ENCODE measurements around the gene MMP25.

MMP25 gene

GRCh38 chr16:3036726-3037315 is 9.5 kb upstream of the MMP25 start, which contains the start of gene BICDL2:
Gene BICDL2 (minus strand): TSS chr16:3036944. CDS start chr16:3035496, 1,448 bp downstream.
- Histone ChIP-seq H3K27ac (ENCODE audit: low read length) (no peak within 1 kb of the TSS), H3K9ac (ENCODE audit: low read depth, low read length) (no peak within 1 kb of the TSS), H3K4me3 (ENCODE audit: low read length) (peak within 1 kb of the TSS; percentile 65), H3K27me3 (ENCODE audit: insufficient read depth, low read length) (peaks cover 75% of the 10 kb centered on the region), H3K36me3 (ENCODE audit: insufficient read depth, low read depth, low read length) (no peaks in the 10 kb centered on the region), H3K9me3 (ENCODE audit: insufficient read depth, low read depth, low read length) (no peaks in the 10 kb centered on the region), H3K4me1 (ENCODE audit: insufficient read depth, low read length) (peaks cover 8% of the 10 kb centered on the region; the same call in 1 of the 2 replicates)

DNA sequence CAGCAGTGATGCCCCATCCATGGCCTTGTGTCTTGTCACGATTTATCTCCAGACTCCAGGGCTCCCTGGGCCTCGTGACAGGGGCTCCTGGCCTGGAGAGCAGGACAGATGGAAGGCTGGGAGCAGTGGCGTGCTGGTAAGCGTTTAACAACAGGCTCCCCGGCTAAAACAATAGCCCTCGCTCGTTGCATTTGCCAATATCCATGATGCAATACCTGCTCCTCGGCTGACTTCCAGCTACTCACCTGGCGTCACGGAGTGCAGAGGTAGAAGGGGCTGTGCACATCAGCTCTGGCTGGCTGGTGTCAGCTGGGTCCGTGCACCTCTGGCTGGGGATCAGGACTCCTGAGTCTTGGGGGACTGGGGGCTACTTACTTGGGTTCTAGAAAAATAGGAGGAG is 8.1 kb upstream of the MMP25 start:
- H3K27ac ChIP-seq (ENCODE audit: low read length): no peak overlapping the region
- peaks cover 8% of the 10 kb centered on the region; the same call in 1 of the 2 replicates for H3K4me1 ChIP-seq (ENCODE audit: insufficient read depth, low read length)
- no peaks in the 10 kb centered on the region for H3K36me3 ChIP-seq (ENCODE audit: insufficient read depth, low read depth, low read length)
- no peaks in the 10 kb centered on the region for H3K9me3 ChIP-seq (ENCODE audit: insufficient read depth, low read depth, low read length)
- H3K27me3 ChIP-seq (ENCODE audit: insufficient read depth, low read length): peaks cover 72% of the 10 kb centered on the region
- no peak overlapping the region for H3K4me3 ChIP-seq (ENCODE audit: low read length)
- H3K9ac ChIP-seq (ENCODE audit: low read depth, low read length): peak overlapping the region; percentile 34; the same call in 1 of the 2 replicates

DNA sequence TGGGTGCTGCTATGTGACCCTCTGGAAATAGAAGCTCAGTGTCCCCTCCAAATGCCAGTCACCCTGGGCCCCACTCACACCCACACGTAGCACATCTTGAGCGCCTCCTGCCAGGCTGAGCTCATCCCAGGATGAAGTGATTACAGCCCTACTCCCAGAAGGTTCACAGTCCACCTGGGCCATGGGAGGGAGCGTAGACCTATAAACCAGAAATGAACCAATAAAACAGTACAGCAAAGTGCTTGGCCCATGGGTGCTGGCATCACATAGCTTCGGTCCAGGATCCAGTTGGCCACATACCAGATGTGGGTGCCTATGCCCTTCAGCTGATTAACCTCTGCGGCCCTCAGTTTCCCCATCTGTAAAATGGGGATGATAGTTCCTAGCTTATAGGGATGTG is 7.5 kb upstream of the MMP25 start:
- H3K27me3 ChIP-seq (ENCODE audit: insufficient read depth, low read length): peaks cover 73% of the 10 kb centered on the region
- H3K4me3 ChIP-seq (ENCODE audit: low read length): no peak overlapping the region
- H3K36me3 ChIP-seq (ENCODE audit: insufficient read depth, low read depth, low read length): no peaks in the 10 kb centered on the region
- H3K9me3 ChIP-seq (ENCODE audit: insufficient read depth, low read depth, low read length): no peaks in the 10 kb centered on the region
- peaks cover 8% of the 10 kb centered on the region; the same call in 1 of the 2 replicates for H3K4me1 ChIP-seq (ENCODE audit: insufficient read depth, low read length)
- no peak overlapping the region for H3K9ac ChIP-seq (ENCODE audit: low read depth, low read length)
- no peak overlapping the region for H3K27ac ChIP-seq (ENCODE audit: low read length)

- no peak overlapping the region for H3K9ac ChIP-seq (ENCODE audit: low read depth, low read length)
- H3K27me3 ChIP-seq (ENCODE audit: insufficient read depth, low read length): peaks cover 70% of the 10 kb centered on the region
- H3K27ac ChIP-seq (ENCODE audit: low read length): no peak overlapping the region
- H3K4me3 ChIP-seq (ENCODE audit: low read length): no peak overlapping the region
- H3K9me3 ChIP-seq (ENCODE audit: insufficient read depth, low read depth, low read length): no peaks in the 10 kb centered on the region
- no peaks in the 10 kb centered on the region for H3K36me3 ChIP-seq (ENCODE audit: insufficient read depth, low read depth, low read length)
- peaks cover 4% of the 10 kb centered on the region; the same call in 1 of the 2 replicates for H3K4me1 ChIP-seq (ENCODE audit: insufficient read depth, low read length)
These were observed 4.0 kb upstream of the MMP25 start for GRCh38 chr16:3042376-3042775.

GRCh38 chr16:3044708-3045107 is 1.7 kb upstream of the MMP25 start:
- Histone ChIP-seq H3K27ac (ENCODE audit: low read length) (no peak overlapping the region), H3K4me1 (ENCODE audit: insufficient read depth, low read length) (no peaks in the 10 kb centered on the region; the same call in 1 of the 2 replicates), H3K9me3 (ENCODE audit: insufficient read depth, low read depth, low read length) (no peaks in the 10 kb centered on the region), H3K4me3 (ENCODE audit: low read length) (peak overlapping the region; percentile 70; the same call in 1 of the 2 replicates), H3K27me3 (ENCODE audit: insufficient read depth, low read length) (peaks cover 75% of the 10 kb centered on the region), H3K36me3 (ENCODE audit: insufficient read depth, low read depth, low read length) (no peaks in the 10 kb centered on the region), H3K9ac (ENCODE audit: low read depth, low read length) (no peak overlapping the region)

- H3K9me3 ChIP-seq (ENCODE audit: insufficient read depth, low read depth, low read length): no peaks in the 10 kb centered on the region
- H3K9ac ChIP-seq (ENCODE audit: low read depth, low read length): peak overlapping the region; percentile 27; the same call in 1 of the 2 replicates
- H3K4me1 ChIP-seq (ENCODE audit: insufficient read depth, low read length): no peaks in the 10 kb centered on the region; the same call in 1 of the 2 replicates
- H3K36me3 ChIP-seq (ENCODE audit: insufficient read depth, low read depth, low read length): no peaks in the 10 kb centered on the region
- H3K4me3 ChIP-seq (ENCODE audit: low read length): peak overlapping the region; percentile 70
- H3K27ac ChIP-seq (ENCODE audit: low read length): no peak overlapping the region
- H3K27me3 ChIP-seq (ENCODE audit: insufficient read depth, low read length): peaks cover 90% of the 10 kb centered on the region
These were observed 453 bp downstream of the MMP25 start for GRCh38 chr16:3046641-3047386.

DNA sequence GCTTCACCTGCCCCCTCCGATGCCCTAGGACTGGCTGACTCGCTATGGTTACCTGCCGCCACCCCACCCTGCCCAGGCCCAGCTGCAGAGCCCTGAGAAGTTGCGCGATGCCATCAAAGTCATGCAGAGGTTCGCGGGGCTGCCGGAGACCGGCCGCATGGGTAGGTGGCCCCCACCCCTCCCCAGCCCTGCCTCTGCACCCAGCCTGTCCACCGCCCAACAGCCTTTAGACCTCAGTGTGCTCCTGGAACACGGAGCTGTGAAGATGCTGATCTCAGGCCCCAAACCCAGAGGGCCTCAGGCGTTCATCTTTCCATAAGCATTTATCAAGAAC is 993 bp downstream of the MMP25 start:
- peaks cover 87% of the 10 kb centered on the region for H3K27me3 ChIP-seq (ENCODE audit: insufficient read depth, low read length)

GRCh38 chr16:3049921-3050481 is 3.6 kb downstream of the MMP25 start:
- Histone ChIP-seq H3K4me3 (ENCODE audit: low read length) (no peak overlapping the region), H3K36me3 (ENCODE audit: insufficient read depth, low read depth, low read length) (no peaks in the 10 kb centered on the region), H3K27ac (ENCODE audit: low read length) (no peak overlapping the region), H3K27me3 (ENCODE audit: insufficient read depth, low read length) (peaks cover 64% of the 10 kb centered on the region), H3K9ac (ENCODE audit: low read depth, low read length) (no peak overlapping the region), H3K9me3 (ENCODE audit: insufficient read depth, low read depth, low read length) (no peaks in the 10 kb centered on the region), H3K4me1 (ENCODE audit: insufficient read depth, low read length) (no peaks in the 10 kb centered on the region; the same call in 1 of the 2 replicates)

More for the DNA sequence above, 993 bp downstream of the MMP25 start:
- H3K27ac ChIP-seq (ENCODE audit: low read length): no peak overlapping the region
- peak overlapping the region; percentile 70 for H3K4me3 ChIP-seq (ENCODE audit: low read length)
- H3K4me1 ChIP-seq (ENCODE audit: insufficient read depth, low read length): no peaks in the 10 kb centered on the region; the same call in 1 of the 2 replicates
- no peaks in the 10 kb centered on the region for H3K9me3 ChIP-seq (ENCODE audit: insufficient read depth, low read depth, low read length)
- H3K36me3 ChIP-seq (ENCODE audit: insufficient read depth, low read depth, low read length): no peaks in the 10 kb centered on the region
- H3K9ac ChIP-seq (ENCODE audit: low read depth, low read length): peak overlapping the region; percentile 27; the same call in 1 of the 2 replicates

DNA sequence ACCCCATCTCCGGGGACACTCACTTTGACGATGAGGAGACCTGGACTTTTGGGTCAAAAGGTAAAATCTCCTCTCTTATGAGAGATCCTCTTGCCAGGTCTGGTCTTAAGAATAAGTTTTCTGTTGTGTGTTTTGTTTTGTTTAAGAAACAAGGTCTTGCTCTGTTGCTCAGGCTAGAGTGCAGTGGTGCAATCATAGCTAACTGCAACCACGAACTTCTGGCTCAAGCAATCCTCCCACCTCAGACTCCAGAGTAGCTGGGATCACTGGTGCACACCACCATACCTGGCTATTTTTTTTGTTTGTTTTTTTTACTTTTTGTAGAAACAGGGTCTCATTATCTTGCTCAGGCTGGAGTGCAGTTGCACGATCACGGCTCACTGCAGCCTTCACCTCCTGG is 4.1 kb downstream of the MMP25 start:
- H3K36me3 ChIP-seq (ENCODE audit: insufficient read depth, low read depth, low read length): no peaks in the 10 kb centered on the region
- no peak overlapping the region for H3K9ac ChIP-seq (ENCODE audit: low read depth, low read length)
- H3K27ac ChIP-seq (ENCODE audit: low read length): no peak overlapping the region
- peaks cover 62% of the 10 kb centered on the region for H3K27me3 ChIP-seq (ENCODE audit: insufficient read depth, low read length)
- H3K4me3 ChIP-seq (ENCODE audit: low read length): no peak overlapping the region
- H3K9me3 ChIP-seq (ENCODE audit: insufficient read depth, low read depth, low read length): no peaks in the 10 kb centered on the region
- H3K4me1 ChIP-seq (ENCODE audit: insufficient read depth, low read length): no peaks in the 10 kb centered on the region; the same call in 1 of the 2 replicates

DNA sequence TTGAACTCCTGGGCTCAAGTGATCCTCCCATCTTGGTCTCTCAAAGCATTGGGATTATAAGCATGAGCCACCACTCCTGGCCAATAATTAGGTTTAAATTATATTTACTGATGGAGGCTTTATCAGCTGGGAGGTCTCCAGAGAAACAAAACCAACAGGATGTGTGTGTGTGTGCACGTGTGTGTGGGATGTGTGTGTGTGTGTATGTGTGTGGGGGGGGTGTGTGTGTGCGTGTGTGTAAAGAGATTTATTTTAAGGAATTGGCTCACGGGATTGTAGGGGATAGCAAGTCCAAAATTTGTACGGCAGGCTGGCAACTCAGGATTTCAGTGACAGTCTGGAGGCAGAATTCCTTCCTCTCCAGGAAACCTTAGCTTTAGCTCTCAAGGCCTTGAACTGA is 4.6 kb downstream of the MMP25 start:
- H3K27me3 ChIP-seq (ENCODE audit: insufficient read depth, low read length): peaks cover 60% of the 10 kb centered on the region
- H3K27ac ChIP-seq (ENCODE audit: low read length): no peak overlapping the region
- no peaks in the 10 kb centered on the region for H3K9me3 ChIP-seq (ENCODE audit: insufficient read depth, low read depth, low read length)
- H3K4me1 ChIP-seq (ENCODE audit: insufficient read depth, low read length): no peaks in the 10 kb centered on the region; the same call in 1 of the 2 replicates
- H3K36me3 ChIP-seq (ENCODE audit: insufficient read depth, low read depth, low read length): no peaks in the 10 kb centered on the region
- H3K9ac ChIP-seq (ENCODE audit: low read depth, low read length): no peak overlapping the region
- H3K4me3 ChIP-seq (ENCODE audit: low read length): no peak overlapping the region

- Histone ChIP-seq H3K27me3 (ENCODE audit: insufficient read depth, low read length) (peaks cover 56% of the 10 kb centered on the region), H3K27ac (ENCODE audit: low read length) (no peak overlapping the region)
These were observed 5.1 kb downstream of the MMP25 start for GRCh38 chr16:3051494-3051893.

More at GRCh38 chr16:3051494-3051893, 5.1 kb downstream of the MMP25 start:
- no peak overlapping the region for H3K4me3 ChIP-seq (ENCODE audit: low read length)
- no peaks in the 10 kb centered on the region for H3K36me3 ChIP-seq (ENCODE audit: insufficient read depth, low read depth, low read length)
- H3K9ac ChIP-seq (ENCODE audit: low read depth, low read length): no peak overlapping the region
- no peaks in the 10 kb centered on the region for H3K9me3 ChIP-seq (ENCODE audit: insufficient read depth, low read depth, low read length)
- H3K4me1 ChIP-seq (ENCODE audit: insufficient read depth, low read length): no peaks in the 10 kb centered on the region; the same call in 1 of the 2 replicates
